A673 (cell line): ENCODE results near the gene CDKN3. TPM values are rescaled to one million over a fixed set of nuclear protein-coding genes. Genes with fewer than 3 reads are reported as not detected.
"Not testable (repeated sequence)": the region's sequence is repeated elsewhere in the genome, so short reads cannot be mapped to it uniquely, and the experiment has no call there.

Source experiments
- BruUV-seq: library from RNA; stranded (reverse); fragments of 400-500 nt; replicated peaks from 2 replicates; lab custom pipeline; 2021; lab: Mats Ljungman, UMichigan
- CTCF ChIA-PET: fragments of 300-600 bp; sonication (Branson Sonifier 250); formaldehyde crosslinking; loops from one replicate; lab custom pipeline; 2022; ENCODE audit warnings: antibody characterized with exemption; lab: Charles Lee
- POLR2A ChIA-PET: fragments of 300-600 bp; sonication (Branson Sonifier 250); formaldehyde crosslinking; loops from one replicate; lab custom pipeline; 2022; ENCODE audit warnings: antibody characterized with exemption; ENCODE audit not compliant: low non-redundant PET; lab: Charles Lee
- DNase-seq: peaks from one replicate; pipeline ENCODE4 v3.0.0-alpha.2; 2015; ENCODE audit warnings: low spot score
- H3K27ac ChIP-seq: fragments of 200-600 bp; sonication (generic); 2 replicates; pipeline ENCODE4 v1.5.1; 2016; ENCODE audit warnings: mixed run types, low read depth, mild to moderate bottlenecking, mixed read lengths, antibody characterized with exemption, low read length; ENCODE audit not compliant: poor library complexity, severe bottlenecking
- H3K27me3 ChIP-seq: fragments of 200-600 bp; sonication (generic); replicated peaks from 2 replicates; pipeline ENCODE4 v1.6.1; 2017; ENCODE audit warnings: mixed run types, low read depth, mild to moderate bottlenecking, mixed read lengths, antibody characterized with exemption, low read length; ENCODE audit not compliant: insufficient read depth, poor library complexity
- H3K36me3 ChIP-seq: fragments of 200-600 bp; sonication (generic); 2 replicates; pipeline ENCODE4 v1.6.1; 2016; ENCODE audit warnings: mixed run types, mild to moderate bottlenecking, mixed read lengths, antibody characterized with exemption, low read length; ENCODE audit not compliant: insufficient read depth, poor library complexity, severe bottlenecking
- H3K4me1 ChIP-seq: fragments of 200-600 bp; sonication (generic); 2 replicates; pipeline ENCODE4 v1.6.1; 2017; ENCODE audit warnings: mixed run types, mild to moderate bottlenecking, mixed read lengths, antibody characterized with exemption, low read length; ENCODE audit not compliant: insufficient read depth, poor library complexity, severe bottlenecking
- H3K4me3 ChIP-seq: fragments of 200-600 bp; sonication (generic); 2 replicates; pipeline ENCODE4 v1.5.1; 2016; ENCODE audit warnings: low read depth, mixed run types, mild to moderate bottlenecking, mixed read lengths, low read length; ENCODE audit not compliant: poor library complexity, severe bottlenecking
- H3K9me3 ChIP-seq: fragments of 200-600 bp; sonication (generic); 2 replicates; pipeline ENCODE4 v1.6.1; 2016; ENCODE audit warnings: mixed run types, low read depth, mild to moderate bottlenecking, mixed read lengths, antibody characterized with exemption, low read length; ENCODE audit not compliant: poor library complexity, severe bottlenecking
- CTCF ChIP-seq: fragments of 300-800, 200-600 bp; sonication (generic); conservative IDR thresholded peaks from 2 replicates; pipeline ENCODE4 v1.5.1; 2017; ENCODE audit warnings: low read depth, mild to moderate bottlenecking, antibody characterized with exemption, low read length, moderate library complexity, mixed read lengths
- EZH2 ChIP-seq: fragments of 200-600 bp; sonication (generic); IDR thresholded peaks from 2 replicates; pipeline ENCODE4 v1.6.1; 2017; ENCODE audit warnings: borderline replicate concordance, low read depth, mild to moderate bottlenecking, mixed read lengths, antibody characterized with exemption, low read length; ENCODE audit not compliant: poor library complexity, severe bottlenecking
- intact Hi-C: fragments of 100-400 bp; cut with micrococcal nuclease; formaldehyde crosslinking; loops from one replicate; pipeline ENCODE4 v1.10.0; 2022; ENCODE audit not compliant: unreplicated experiment
- total RNA-seq: library from RNA; stranded (reverse); gene quantifications from 2 replicates; pipeline ENCODE4 v1.2.3, GENCODE V29; 2021

Gene CDKN3
- total RNA-seq, 1 experiment from 2014 or later, result 108 TPM

DNA sequence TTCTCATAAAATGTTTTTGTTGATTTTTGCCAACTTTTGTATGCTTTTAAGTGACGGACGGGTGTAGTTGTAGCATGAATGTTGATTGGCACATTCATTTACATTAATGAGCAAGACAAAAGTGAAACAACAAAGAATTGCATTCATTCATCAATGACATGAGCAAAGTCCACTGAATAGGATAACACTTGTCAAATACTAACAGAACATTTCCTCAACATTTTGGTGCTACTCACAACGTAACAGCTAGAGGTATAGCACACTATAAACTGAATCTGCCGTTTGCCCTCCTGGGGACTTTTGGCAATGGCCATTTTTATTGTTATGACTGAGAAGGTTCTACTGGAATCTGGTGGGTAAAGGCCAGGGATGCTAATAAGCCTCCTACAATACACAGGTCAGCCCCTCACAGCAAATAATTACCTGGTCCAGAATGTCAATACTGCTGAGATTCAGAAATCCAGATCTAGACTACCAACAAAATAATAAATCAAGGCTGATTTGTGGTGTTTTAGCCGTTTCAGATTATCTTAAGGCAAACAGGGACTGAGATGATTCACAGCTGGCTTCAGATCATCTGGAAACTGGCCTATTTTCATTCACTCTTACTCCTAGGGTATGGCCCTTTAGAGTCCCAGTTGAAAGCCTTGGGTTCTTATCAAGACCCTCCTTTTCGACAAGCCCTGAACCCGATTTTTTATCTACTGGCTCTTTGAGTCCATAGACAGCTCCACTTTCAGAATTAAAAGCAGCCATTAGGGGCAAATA lies 22.5 kb upstream of the CDKN3 start:
- intact Hi-C loops, result no loop called here
- no peak for DNase-seq
- Histone ChIP-seq H3K27ac (no peak overlapping the region), H3K27me3 (no peaks in the 10 kb centered on the region), H3K4me1 (no peaks in the 10 kb centered on the region), H3K9me3 (no peaks in the 10 kb centered on the region), H3K4me3 (no peak overlapping the region), H3K36me3 (no peaks in the 10 kb centered on the region)
- ChIA-PET CTCF (interaction anchor here (0.6 kb wide), 1 partner anchor 319 kb away, joined by 8 read pairs; no protein-coding TSS in a partner anchor), POLR2A (no interaction called here)
- no peak for TF ChIP-seq CTCF
- no peak for TF ChIP-seq EZH2
- no TSS peak for BruUV-seq

DNA sequence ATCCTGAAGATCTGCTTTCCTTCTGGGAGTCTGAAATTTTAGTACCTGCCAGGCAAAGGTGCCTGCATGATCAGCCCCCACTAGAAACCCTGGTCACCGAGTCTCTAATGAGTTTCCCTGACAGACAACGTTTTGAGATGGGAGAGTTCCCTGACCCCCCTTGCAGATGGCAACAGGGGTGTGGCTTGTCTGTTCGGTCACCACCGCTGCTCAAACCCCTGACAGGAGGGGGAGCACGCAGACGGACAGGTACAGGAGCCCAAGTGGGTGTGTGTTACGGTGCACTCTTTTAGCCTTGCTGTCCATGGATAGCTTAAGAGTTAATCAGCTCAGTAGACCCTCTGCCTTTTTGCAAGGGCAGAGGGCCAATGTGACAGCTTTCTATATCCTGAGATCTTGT lies 19.3 kb upstream of the CDKN3 start:
- no peaks in the 10 kb centered on the region for H3K36me3 ChIP-seq
- no peak overlapping the region for H3K27ac ChIP-seq
- no peak for DNase-seq
- ChIA-PET CTCF (no interaction called here), POLR2A (no interaction called here)
- no peaks in the 10 kb centered on the region for H3K9me3 ChIP-seq
- BruUV-seq, result no TSS peak
- no peak for TF ChIP-seq CTCF
- TF ChIP-seq EZH2, result no peak
- intact Hi-C loops, result no loop called here
- no peak overlapping the region for H3K4me3 ChIP-seq
- H3K27me3 ChIP-seq, result no peaks in the 10 kb centered on the region
- no peaks in the 10 kb centered on the region for H3K4me1 ChIP-seq

- H3K27ac ChIP-seq, DNase-seq, intact Hi-C loops, POLR2A ChIA-PET, H3K36me3 ChIP-seq, CTCF ChIA-PET, H3K4me3 ChIP-seq, H3K27me3 ChIP-seq, H3K4me1 ChIP-seq, H3K9me3 ChIP-seq, BruUV-seq: not testable (repeated sequence)
These were observed 17.9 kb upstream of the CDKN3 start for GRCh38 chr14:54378893-54379292.

GRCh38 chr14:54380558-54380957 lies 16.2 kb upstream of the CDKN3 start:
- H3K4me1 ChIP-seq, BruUV-seq, H3K27ac ChIP-seq, CTCF ChIA-PET, H3K4me3 ChIP-seq, POLR2A ChIA-PET, H3K9me3 ChIP-seq, H3K36me3 ChIP-seq, intact Hi-C loops, H3K27me3 ChIP-seq: not testable (repeated sequence)
- peak; percentile 73 for DNase-seq
